Smooth muscle cell (in vitro differentiated cells): ENCODE results near the gene ITPR1. TPM values are rescaled to one million over a fixed set of nuclear protein-coding genes. Genes with fewer than 3 reads are reported as not detected.
A peak's percentile ranks its signal among the peaks of the same experiment; 100 is the strongest.

Experiments
- DNase-seq: peaks from one replicate; lab custom pipeline; 2025; ENCODE audit not compliant: unreplicated experiment; lab: John Stamatoyannopoulos, UW
- H2AFZ ChIP-seq: fragments of 200-600 bp; sonication (generic); 2 replicates; pipeline ENCODE4 v1.6.0; 2016; ENCODE audit warnings: antibody characterized with exemption, low read depth, mild to moderate bottlenecking
- H3F3A ChIP-seq: fragments of 200-600 bp; sonication (generic); 2 replicates; pipeline ENCODE4 v1.6.0; 2017; ENCODE audit warnings: antibody characterized with exemption, low read depth
- H3K27ac ChIP-seq: fragments of 200-600 bp; sonication (generic); 2 replicates; pipeline ENCODE4 v1.5.1; 2016; ENCODE audit warnings: low read depth, mild to moderate bottlenecking
- H3K27me3 ChIP-seq: fragments of 200-600 bp; sonication (generic); 2 replicates; pipeline ENCODE4 v1.6.1; 2016; ENCODE audit warnings: low read depth, mild to moderate bottlenecking
- H3K36me3 ChIP-seq: fragments of 200-600 bp; sonication (generic); 2 replicates; pipeline ENCODE4 v1.5.1; 2016; ENCODE audit warnings: low read depth
- H3K4me1 ChIP-seq: fragments of 200-600 bp; sonication (generic); 2 replicates; pipeline ENCODE4 v1.5.1; 2016; ENCODE audit warnings: low read depth
- H3K4me2 ChIP-seq: fragments of 200-600 bp; sonication (generic); 2 replicates; pipeline ENCODE4 v1.6.0; 2016; ENCODE audit warnings: mild to moderate bottlenecking
- H3K4me3 ChIP-seq: fragments of 200-600 bp; sonication (generic); 2 replicates; pipeline ENCODE4 v1.5.1; 2016; ENCODE audit warnings: mild to moderate bottlenecking
- H3K79me2 ChIP-seq: fragments of 200-600 bp; sonication (generic); 2 replicates; pipeline ENCODE4 v1.6.0; 2016; ENCODE audit warnings: low read depth, mild to moderate bottlenecking
- H3K9ac ChIP-seq: fragments of 200-600 bp; sonication (generic); 2 replicates; pipeline ENCODE4 v1.6.0; 2016; ENCODE audit warnings: low read depth
- H3K9me3 ChIP-seq: fragments of 200-600 bp; sonication (generic); replicated peaks from 2 replicates; pipeline ENCODE4 v1.5.1; 2016; ENCODE audit warnings: low read depth
- H4K20me1 ChIP-seq: fragments of 200-600 bp; sonication (generic); 2 replicates; pipeline ENCODE4 v1.6.0; 2016; ENCODE audit warnings: low read depth
- CTCF ChIP-seq: fragments of 200-600 bp; sonication (generic); IDR thresholded peaks from 2 replicates; pipeline ENCODE4 v1.5.1; 2017; ENCODE audit warnings: borderline replicate concordance, mild to moderate bottlenecking, antibody characterized with exemption; ENCODE audit not compliant: insufficient read depth, poor library complexity, severe bottlenecking
- WGBS: methylation state at CpG from one replicate; pipeline ENCODE4 v1.1.7; 2016; ENCODE audit warnings: low lambda C conversion rate; 5-methylcytosine and 5-hydroxymethylcytosine counted together
- polyA plus RNA-seq: library from polyadenylated mRNA; unstranded; fragments of >200 nt; fragmentation: Nextera tagmentation; extraction: Ambion mirVana; gene quantifications from 2 replicates; pipeline ENCODE4 v1.2.1, GENCODE V29; 2016
- total RNA-seq: library from RNA; depleted of rRNA; stranded (reverse); fragments of >200 nt; gene quantifications from 2 replicates; pipeline ENCODE4 v1.2.3, GENCODE V29; 2014

ITPR1 gene
- total and polyA plus RNA-seq, 2 experiments from 2014 or later = 16.4 to 28.6 TPM

GRCh38 chr3:4708230-4708629, 215.1 kb downstream of the ITPR1 start:
- Histone ChIP-seq H4K20me1 (no peaks in the 10 kb centered on the region), H3K4me3 (no peak overlapping the region), H3K4me2 (peak overlapping the region; percentile 67), H3K27me3 (no peaks in the 10 kb centered on the region), H3K79me2 (no peaks in the 10 kb centered on the region), H3K4me1 (no peaks in the 10 kb centered on the region), H3K9me3 (no peaks in the 10 kb centered on the region), H3K27ac (peak overlapping the region; percentile 82), H2AFZ (peak overlapping the region; percentile 42), H3F3A (peaks cover 21% of the 10 kb centered on the region), H3K36me3 (no peaks in the 10 kb centered on the region), H3K9ac (peak overlapping the region; percentile 83)
- DNase-seq = no peak
- WGBS = 39% methylated on average over 7 of the region's 7 CpGs
- no peak for TF ChIP-seq CTCF

- 0% methylated on average over 1 of the region's 1 CpG for WGBS
- no peak overlapping the region for H3K4me3 ChIP-seq
- H3K27me3 ChIP-seq = no peaks in the 10 kb centered on the region
- no peaks in the 10 kb centered on the region for H3K79me2 ChIP-seq
- no peaks in the 10 kb centered on the region for H3K36me3 ChIP-seq
- no peak for DNase-seq
- no peak for TF ChIP-seq CTCF
- peak overlapping the region; percentile 67 for H3K4me2 ChIP-seq
- H3K4me1 ChIP-seq = no peaks in the 10 kb centered on the region
- H4K20me1 ChIP-seq = no peaks in the 10 kb centered on the region
- H3K9me3 ChIP-seq = no peaks in the 10 kb centered on the region
- H2AFZ ChIP-seq = no peak overlapping the region
- peaks cover 21% of the 10 kb centered on the region for H3F3A ChIP-seq
- H3K27ac ChIP-seq = peak overlapping the region; percentile 82
- H3K9ac ChIP-seq = peak overlapping the region; percentile 40
These were observed 216.2 kb downstream of the ITPR1 start for GRCh38 chr3:4709341-4709740.

GRCh38 chr3:4710191-4710590, 217.0 kb downstream of the ITPR1 start:
- H3K27me3 ChIP-seq = no peaks in the 10 kb centered on the region
- no peaks in the 10 kb centered on the region for H3K79me2 ChIP-seq
- H3K4me3 ChIP-seq = no peak overlapping the region
- no peaks in the 10 kb centered on the region for H4K20me1 ChIP-seq
- no peaks in the 10 kb centered on the region for H3K9me3 ChIP-seq
- H2AFZ ChIP-seq = peak overlapping the region; percentile 45
- no peak for DNase-seq
- H3F3A ChIP-seq = peaks cover 21% of the 10 kb centered on the region
- TF ChIP-seq CTCF = no peak
- H3K4me2 ChIP-seq = peak overlapping the region; percentile 67
- H3K27ac ChIP-seq = peak overlapping the region; percentile 82
- no peaks in the 10 kb centered on the region for H3K4me1 ChIP-seq
- peak overlapping the region; percentile 51 for H3K9ac ChIP-seq
- H3K36me3 ChIP-seq = no peaks in the 10 kb centered on the region
- 47% methylated on average over 16 of the region's 16 CpGs for WGBS

GRCh38 chr3:4711680-4711992, 218.5 kb downstream of the ITPR1 start:
- Histone ChIP-seq H4K20me1 (no peaks in the 10 kb centered on the region), H3F3A (peaks cover 21% of the 10 kb centered on the region), H3K36me3 (no peaks in the 10 kb centered on the region), H3K27ac (peak overlapping the region; percentile 82), H3K27me3 (no peaks in the 10 kb centered on the region), H3K4me2 (peak overlapping the region; percentile 71), H3K9me3 (no peaks in the 10 kb centered on the region), H3K79me2 (no peaks in the 10 kb centered on the region), H3K4me3 (peak overlapping the region; percentile 7), H3K9ac (peak overlapping the region; percentile 69), H2AFZ (no peak overlapping the region), H3K4me1 (peaks cover 9% of the 10 kb centered on the region)
- 3% methylated on average over 1 of the region's 1 CpG for WGBS
- no peak for TF ChIP-seq CTCF
- DNase-seq = no peak
